HG03342 (cell line): ENCODE data around the gene BMP7.
"Not testable (repeated sequence)": the region's sequence is repeated elsewhere in the genome, so short reads cannot be mapped to it uniquely, and the experiment has no call there.

ENCODE experiments used
- ATAC-seq: cut with Tn5 transposase; IDR thresholded peaks from one replicate; pipeline ENCODE4 v1.9.1; 2021; ENCODE audit warnings: mild to moderate bottlenecking, moderate library complexity; ENCODE audit not compliant: unreplicated experiment

The BMP7 gene

GRCh38 chr20:57251344-57251743, 15.1 kb downstream of the BMP7 start:
- ATAC-seq, result no peak

GRCh38 chr20:57250607-57251343, 15.7 kb downstream of the BMP7 start:
- ATAC-seq, result no peak

- ATAC-seq, result no peak
These were observed 16.7 kb downstream of the BMP7 start for GRCh38 chr20:57249772-57250171.

- no peak for ATAC-seq
These were observed 17.4 kb downstream of the BMP7 start for GRCh38 chr20:57249073-57249472.

GRCh38 chr20:57248132-57248797, 18.2 kb downstream of the BMP7 start:
- no peak for ATAC-seq

GRCh38 chr20:57247292-57247965, 19.0 kb downstream of the BMP7 start:
- ATAC-seq, result no peak

GRCh38 chr20:57245997-57246396, 20.4 kb downstream of the BMP7 start:
- no peak for ATAC-seq

- no peak for ATAC-seq
These were observed 21.7 kb downstream of the BMP7 start for GRCh38 chr20:57244627-57245214.

- ATAC-seq, result no peak
These were observed 22.2 kb downstream of the BMP7 start for GRCh38 chr20:57244221-57244585.

- ATAC-seq, result no peak
These were observed 22.8 kb downstream of the BMP7 start for GRCh38 chr20:57243480-57244220.

- no peak for ATAC-seq
These were observed 24.0 kb downstream of the BMP7 start for GRCh38 chr20:57242414-57242813.

- no peak for ATAC-seq
These were observed 25.0 kb downstream of the BMP7 start for GRCh38 chr20:57241363-57241991.

- ATAC-seq, result no peak
These were observed 25.7 kb downstream of the BMP7 start for GRCh38 chr20:57240581-57241362.

GRCh38 chr20:57239725-57240124, 26.7 kb downstream of the BMP7 start:
- not testable (repeated sequence) for ATAC-seq

GRCh38 chr20:57239324-57239723, 27.1 kb downstream of the BMP7 start:
- not testable (repeated sequence) for ATAC-seq

- ATAC-seq, result no peak
These were observed 28.4 kb downstream of the BMP7 start for GRCh38 chr20:57238089-57238488.

- no peak for ATAC-seq
These were observed 28.9 kb downstream of the BMP7 start for GRCh38 chr20:57237585-57237953.

GRCh38 chr20:57236813-57237584, 29.4 kb downstream of the BMP7 start:
- no peak for ATAC-seq
